CD4-positive, alpha-beta T cell treated with Interleukin-21 for 1 hour (primary cell): ENCODE measurements around the gene RRP1B.
A peak's percentile ranks its signal among the peaks of the same experiment; 100 is the strongest.
"Not testable (repeated sequence)": the region's sequence is repeated elsewhere in the genome, so short reads cannot be mapped to it uniquely, and the experiment has no call there.

ENCODE experiments used
- DNase-seq: peaks from one replicate; pipeline ENCODE4 v3.0.0-alpha.2; 2020

The RRP1B gene, protein sequence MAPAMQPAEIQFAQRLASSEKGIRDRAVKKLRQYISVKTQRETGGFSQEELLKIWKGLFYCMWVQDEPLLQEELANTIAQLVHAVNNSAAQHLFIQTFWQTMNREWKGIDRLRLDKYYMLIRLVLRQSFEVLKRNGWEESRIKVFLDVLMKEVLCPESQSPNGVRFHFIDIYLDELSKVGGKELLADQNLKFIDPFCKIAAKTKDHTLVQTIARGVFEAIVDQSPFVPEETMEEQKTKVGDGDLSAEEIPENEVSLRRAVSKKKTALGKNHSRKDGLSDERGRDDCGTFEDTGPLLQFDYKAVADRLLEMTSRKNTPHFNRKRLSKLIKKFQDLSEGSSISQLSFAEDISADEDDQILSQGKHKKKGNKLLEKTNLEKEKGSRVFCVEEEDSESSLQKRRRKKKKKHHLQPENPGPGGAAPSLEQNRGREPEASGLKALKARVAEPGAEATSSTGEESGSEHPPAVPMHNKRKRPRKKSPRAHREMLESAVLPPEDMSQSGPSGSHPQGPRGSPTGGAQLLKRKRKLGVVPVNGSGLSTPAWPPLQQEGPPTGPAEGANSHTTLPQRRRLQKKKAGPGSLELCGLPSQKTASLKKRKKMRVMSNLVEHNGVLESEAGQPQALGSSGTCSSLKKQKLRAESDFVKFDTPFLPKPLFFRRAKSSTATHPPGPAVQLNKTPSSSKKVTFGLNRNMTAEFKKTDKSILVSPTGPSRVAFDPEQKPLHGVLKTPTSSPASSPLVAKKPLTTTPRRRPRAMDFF

DNA sequence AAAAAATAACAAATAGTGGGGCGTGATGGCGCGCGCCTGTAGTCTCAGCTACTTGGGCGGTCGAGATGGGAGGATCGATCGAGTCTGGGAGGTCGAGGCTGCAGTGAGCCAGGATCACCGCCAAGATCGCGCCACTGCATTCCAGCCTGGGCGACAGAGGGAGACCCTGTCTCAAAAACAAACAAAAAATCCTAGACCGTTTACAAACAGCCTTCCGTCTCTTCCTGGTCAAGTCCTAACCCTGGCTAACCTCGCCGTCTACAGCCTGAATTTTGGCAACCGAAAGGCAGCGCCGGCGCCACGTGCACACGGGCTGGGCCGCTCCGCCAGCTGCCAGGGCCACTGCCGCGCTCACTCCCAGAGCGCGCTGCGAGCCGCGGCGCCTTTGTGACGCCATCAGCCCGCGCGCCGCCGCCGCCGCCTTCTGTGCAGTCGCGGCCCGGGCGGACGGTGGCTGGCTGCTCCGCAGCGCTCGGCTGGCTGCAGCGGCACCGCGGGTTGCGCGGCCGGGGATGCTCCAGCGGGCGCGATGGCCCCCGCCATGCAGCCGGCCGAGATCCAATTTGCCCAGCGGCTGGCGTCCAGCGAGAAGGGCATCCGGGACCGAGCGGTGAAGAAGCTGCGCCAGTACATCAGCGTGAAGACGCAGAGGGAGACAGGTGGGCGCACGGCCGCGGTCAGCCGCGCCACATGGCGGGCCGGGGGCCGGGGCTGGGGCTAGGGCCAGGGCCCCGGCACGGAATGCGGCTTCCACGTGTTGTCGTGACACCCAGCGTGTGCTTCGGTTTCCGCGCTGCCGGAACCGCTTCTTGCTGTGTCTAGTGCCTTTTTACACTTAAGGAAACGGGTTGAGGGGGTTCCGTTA lies at the start of gene RRP1B, which contains the start of gene HSF2BP:
Gene RRP1B, plus strand, starts transcription at position 425 of the 865 bp plus-strand sequence. Its CDS starts 105 bp downstream, at position 530.
Gene HSF2BP, minus strand, starts transcription at position 353 of the 865 bp plus-strand sequence. CDS start 1,392 bp downstream, outside the sequence.
- DNase-seq: peak; percentile 81

DNA sequence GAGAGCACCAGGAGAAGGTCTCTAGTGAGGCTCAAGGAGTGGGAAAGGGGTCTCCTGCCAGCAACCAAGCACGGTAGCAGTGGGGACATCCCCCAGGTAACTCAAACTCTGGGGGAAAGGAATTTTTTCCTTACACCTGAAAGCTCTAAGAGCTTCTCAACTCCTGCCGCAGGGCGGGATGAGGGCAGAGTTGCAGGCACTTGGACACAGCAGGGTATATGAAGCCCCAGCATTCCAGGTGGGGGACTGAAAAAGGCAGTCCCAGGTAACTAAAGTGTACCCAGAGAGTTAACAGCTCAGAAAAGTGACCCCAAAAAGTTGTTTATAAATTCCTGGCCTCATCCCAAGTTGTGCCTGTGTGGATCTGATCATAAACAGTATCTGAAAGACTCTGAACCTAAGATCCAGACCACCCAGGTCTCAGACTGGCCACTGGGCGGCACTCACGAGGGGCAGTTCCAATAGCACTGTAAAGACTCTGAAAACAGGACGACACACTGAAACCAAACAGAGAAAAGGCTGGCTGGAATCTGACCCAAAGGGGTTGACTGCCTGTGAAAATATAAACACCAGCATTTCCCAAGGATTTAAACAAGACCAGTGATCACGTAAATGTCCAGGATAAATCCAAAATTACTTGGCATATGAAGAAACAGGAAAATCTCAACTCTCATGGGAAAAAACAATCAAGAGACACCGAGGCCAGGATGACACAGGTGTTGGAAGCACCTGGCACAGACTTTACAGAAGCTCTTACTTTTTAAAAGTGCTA lies 47.6 kb upstream of the RRP1B start:
- no peak for DNase-seq

DNA sequence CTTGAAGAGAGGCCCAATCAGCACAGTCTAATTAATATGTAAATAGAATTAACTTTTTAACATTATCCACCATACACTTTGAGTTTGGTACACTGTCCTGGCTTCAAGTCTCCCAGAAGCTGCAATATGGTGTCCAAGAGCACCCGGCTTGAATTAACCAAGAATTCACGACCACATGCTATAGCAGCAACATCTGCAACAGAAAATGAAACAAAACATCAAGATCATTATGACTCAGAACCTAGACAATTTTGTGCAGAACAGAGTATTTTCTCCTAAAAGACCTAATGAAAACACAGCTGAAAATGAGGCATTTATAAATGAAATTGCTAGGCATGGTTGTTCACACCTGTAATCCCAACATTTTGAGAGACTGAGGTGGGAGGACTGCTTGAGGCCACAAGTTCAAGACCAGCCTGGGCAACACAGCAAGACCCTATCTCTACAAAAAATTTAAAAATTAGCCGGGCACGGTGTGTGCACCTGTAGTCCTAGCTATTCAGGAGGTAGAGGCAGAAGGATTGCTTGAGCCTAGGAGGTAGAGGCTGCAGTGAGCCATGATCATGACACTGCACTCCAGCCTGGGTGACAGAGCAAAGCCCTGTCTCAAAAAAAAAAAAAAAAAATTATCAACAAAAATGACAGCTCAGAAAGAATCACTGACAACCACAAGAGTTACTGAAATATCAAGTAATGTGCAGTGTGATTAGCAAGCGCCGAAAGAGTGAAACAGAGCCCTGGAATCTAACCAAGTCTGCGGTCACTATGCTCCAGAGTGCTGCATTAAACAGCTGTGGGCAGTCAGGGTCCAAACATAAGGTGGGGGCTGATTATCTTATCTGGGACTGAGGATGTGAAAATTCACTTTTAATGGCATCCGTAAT lies 45.4 kb upstream of the RRP1B start:
- no peak for DNase-seq

DNA sequence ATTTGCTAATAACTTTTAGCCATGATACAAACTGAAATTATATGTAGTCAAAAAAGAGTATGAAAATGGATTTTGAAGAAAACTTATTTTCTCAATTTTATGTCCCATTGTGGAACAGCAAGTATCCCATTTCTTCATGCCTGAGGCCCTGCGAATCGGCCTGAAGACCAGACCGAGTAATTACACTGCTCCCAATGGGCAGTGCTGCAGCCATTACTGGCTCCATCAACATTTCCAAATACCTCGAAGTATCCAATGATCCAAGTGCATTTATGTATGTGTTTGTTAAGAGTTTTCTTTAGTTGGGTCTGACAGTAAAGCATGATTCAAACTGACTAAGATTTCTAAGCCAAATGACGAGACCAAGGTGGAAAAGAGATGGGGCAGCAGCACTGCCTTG lies 44.5 kb upstream of the RRP1B start:
- DNase-seq: no peak

DNA sequence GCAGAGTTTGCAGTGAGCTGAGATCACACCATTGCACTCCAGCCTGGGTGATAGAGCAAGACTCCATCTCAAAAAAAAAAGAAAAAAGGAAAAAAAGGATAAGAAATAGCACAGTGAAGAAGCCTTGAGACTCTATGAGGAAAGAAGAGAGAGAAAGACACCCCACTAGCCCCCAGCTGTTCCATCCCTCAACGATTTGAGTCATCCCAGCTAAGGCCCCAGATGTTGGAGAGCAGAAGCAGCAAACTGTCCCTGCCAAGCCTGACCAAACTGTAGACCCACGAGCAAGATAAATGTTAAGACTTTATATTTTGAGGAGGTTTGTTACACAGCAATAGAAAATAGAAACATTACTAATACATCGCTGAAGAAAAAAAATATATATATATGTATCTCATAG lies 42.5 kb upstream of the RRP1B start:
- not testable (repeated sequence) for DNase-seq

DNA sequence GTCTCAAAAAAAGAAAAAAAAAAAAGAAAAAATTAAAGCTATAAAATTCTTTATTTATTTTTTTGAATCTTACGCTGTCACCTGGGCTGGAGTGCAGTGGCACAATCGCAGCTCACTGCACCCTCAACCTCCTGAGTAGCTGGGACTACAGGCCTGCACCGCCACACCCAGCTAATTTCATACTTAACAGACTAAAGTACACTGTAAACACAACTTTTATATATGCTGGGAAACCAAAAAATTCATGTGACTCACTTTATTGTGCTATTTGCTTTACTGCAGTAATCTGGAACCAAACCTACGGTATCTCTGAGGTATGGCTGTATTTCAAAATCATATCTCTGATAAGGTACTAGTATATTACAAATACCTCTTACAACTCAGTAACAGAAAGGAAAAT lies 40.4 kb upstream of the RRP1B start:
- no peak for DNase-seq

DNA sequence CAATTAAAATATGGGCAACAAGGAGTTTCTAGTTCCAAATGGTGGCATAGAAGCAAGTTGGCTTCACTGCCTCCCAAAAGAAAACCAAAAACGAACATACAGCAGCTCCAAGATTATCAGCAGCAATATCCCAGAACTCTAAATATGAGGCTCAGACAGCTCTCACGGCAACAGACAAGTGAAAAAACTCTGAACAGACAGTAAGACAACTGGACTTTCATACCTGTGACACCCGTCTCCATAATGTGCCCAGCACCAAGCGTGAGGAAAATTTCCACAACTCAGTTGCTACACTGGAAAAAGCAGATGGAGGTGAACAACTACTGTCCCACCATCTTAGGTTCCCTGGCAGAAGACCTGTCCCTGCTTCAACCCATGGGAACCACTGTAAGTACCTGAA lies 40.0 kb upstream of the RRP1B start:
- DNase-seq: no peak

DNA sequence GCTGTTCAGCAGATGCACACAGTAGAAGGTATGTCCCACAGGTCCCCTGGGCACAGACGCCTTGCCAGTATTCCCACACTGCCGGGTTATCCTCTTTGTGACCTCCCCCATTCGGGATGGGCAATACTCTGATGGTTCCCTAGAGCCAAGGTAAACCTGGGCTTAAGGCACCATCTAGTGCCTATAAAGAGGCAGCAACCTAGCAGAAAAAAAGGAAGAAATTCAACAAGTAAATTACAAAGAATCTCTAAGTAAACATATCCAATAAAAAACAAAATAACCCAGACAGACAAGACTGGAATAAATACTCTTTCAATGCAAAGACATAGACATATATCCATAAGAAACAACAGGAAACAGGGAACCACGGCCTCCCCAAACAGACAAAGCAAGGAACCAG lies 39.5 kb upstream of the RRP1B start:
- no peak for DNase-seq

DNA sequence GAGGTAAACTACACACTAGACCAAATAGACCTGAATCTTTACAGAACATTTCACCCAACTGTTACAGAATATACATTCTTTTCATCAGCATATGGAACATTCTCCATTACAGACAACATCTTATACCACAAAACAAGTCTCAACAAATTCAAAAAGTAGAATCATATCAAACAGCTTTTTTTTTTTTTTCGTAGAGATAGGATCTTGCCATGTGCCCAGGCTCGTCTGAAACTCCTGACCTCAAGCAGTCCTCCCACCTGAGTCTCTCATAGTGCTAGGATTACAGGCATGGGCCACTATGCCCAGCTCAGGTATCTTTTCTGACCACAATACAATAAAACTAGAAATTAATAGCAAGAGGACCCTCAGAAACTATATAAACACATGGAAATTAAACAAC lies 36.6 kb upstream of the RRP1B start:
- DNase-seq: no peak

DNA sequence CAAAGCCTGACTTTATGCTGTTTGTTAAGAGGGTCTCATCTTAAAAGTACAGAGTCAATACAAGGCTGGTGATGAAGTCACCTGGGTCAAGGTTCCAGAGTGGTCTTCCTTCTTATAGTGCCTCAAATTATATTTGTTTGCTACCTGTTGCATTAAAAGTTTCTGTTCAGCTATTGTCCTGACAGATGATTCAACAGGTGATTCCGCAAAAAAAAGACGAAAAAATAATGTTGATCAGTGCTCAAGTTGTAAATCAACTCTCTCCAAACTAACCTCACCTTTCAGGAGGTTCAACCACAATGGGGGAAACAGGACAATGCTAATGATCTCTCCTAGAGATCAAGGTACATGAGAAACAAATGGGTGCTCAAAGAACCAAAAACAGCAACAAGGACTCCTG lies 35.8 kb upstream of the RRP1B start:
- DNase-seq: no peak

DNA sequence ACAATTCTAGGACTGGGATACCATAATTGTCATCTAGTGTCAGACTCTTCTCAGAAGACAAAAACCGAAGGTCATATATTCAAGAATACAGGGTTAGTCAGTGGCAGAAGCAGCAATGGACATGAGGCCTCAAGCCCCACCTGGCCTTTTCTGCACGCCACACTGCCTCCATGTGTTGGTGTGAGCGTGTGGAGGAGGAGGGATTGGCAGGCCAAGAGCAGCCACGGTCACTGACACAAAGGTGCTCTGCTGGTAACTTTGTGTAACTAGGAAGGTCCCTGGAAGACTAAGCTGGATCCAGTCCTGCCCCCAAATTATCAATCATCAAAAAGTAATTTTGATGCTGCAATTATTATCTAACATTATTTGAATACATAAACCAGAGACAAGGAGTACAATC lies 35.0 kb upstream of the RRP1B start:
- no peak for DNase-seq

DNA sequence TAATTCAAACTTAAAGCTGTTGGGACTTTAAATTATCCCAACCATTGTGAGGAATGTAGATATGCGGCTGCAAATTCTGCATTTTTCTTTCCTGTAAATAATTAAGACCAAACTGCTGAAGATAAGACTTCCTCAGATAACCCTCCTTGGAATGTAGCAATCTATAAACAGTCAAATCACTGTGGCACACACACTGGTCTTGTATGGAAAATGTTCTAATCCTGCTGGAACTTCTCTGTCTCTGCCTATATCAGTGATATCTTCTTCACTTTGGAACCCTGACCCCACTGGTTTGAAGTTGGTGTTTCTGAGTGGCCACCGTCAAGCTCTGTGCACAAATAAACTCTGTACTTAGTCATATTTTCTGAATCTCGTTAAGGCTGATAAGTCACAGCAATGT lies 33.0 kb upstream of the RRP1B start:
- DNase-seq: no peak

DNA sequence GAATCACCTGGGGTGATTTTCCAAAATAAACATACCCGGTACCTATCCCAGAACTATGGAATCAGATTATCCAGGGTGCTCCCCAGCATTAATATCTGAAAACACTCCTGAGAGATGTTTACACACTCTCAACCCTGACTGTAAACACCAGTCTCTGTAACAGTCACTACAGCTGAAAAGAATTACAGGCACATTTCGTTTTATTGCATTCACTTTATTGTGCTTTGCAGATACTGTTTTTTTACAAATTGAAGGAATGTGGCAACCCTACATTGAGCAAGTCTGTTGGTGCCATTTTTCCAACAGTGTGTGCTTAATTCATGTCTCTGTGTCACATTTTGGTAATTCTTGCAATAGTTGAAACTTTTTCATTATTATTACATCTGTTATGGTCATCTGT lies 31.8 kb upstream of the RRP1B start:
- no peak for DNase-seq

DNA sequence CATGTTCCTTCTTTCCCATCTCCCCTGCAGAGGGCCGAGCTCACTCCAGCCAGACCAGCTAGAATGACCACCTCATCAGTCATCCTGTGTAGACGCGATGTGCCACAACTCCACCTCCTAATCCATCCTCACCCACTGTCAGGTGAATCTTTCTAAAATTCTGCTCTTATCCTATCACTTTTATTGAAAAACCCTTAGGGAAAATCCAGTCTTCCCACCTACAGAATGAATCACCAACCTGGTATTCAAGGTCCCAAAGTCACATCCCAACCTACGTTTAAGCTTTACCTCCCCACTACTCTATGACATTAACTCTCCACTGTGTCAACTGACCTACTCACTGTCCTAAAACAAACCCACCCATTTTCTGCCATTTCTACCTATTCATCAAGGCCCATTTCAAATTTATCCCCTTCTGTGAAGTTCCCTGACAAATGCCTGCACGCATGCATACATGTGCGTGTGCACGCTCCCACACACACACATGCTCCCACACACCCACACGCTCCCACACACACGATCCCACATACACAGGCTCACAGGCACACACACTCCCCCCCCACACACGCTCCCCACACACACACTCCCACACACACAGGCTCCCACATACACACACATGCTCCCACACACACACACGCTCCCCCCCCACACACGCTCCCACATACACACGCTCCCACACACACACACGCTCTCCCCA lies 27.8 kb upstream of the RRP1B start:
- DNase-seq: no peak

DNA sequence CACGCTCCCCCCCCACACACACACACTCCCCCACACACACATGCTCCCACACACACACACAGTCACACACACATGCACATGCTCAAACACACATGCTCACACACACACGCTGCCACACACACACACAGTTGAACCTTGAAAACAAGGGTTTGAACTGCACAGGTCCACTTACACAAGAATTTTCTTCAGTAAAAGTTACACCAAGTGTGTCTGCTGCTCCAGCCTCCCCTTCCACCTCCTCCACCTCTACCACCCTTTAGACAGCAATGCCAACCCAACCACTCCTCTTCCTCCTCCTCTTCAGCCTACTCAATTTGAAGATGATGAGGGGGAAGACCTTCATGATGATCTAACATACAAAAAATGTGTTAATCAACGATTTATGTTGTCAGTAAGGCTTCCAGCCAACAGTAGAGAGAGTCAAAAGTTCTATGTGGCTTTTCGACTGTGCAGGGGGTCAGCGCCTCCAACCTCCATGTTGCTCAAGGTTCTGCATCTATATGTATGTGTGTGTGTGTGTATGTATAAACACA lies 26.9 kb upstream of the RRP1B start:
- DNase-seq: no peak

DNA sequence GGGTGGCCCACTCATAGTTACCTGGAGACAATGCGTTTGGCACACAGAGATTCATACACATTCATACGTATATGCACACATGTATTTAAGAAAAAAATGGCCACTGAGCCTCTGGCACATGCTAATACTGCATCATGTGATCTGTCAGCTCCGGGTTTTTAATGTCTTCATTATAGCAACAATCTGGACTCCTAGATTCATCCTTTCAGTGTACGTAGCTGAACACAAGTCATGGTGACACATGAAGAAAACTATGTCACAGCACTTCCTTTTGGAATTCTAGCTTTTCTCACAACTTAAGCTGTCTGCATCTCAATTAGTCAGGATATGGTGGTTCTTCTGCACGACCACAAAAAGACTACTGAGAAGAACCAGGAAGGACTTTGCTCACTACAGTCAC lies 24.7 kb upstream of the RRP1B start:
- DNase-seq: no peak

DNA sequence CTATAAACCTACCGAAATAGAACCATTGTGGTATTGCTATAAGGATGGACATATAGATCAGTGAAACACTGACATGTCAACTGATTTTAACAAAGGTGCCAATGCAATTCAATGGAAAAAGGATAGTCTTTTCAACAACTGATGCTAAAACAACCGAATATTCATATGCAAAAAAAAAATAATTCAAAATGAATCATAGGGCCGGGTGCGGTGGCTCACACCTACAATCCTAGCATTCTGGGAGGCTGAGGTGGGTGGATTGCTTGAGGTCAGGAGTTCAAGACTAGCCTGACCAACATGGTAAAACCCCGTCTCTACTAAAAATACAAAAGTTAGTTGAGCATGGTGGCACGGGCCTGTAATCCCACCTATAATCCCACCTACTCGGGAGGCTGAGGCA lies 23.9 kb upstream of the RRP1B start:
- DNase-seq: no peak

DNA sequence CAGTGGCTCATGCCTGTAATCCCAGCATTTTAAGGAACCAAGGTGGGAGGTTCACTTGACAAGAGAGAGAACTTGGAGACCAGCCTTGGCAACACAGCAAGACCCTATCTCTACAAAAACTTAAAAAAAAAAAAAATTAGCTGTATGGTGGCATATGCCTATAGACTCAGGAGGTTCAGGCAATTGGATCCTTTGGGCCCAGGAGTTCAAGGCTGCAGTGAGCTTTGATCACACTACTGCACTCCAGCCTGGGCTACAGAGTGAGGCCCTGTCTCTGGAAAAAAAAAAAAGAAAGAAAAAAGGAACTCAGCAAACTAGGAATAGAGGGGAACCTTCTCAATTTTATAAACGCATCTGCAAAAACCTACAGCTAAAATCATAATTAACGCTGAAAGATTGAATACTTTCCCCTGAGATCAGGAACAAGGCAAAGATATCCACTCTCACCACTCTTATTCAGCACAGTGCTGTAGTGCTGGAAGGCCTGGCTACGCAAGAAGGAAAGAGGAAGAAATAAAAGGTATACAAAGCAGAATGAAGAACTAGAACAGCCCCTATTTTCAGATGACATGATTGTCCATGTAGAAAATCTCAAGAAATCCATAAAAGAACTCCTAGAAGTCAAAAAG lies 21.7 kb upstream of the RRP1B start:
- no peak for DNase-seq

DNA sequence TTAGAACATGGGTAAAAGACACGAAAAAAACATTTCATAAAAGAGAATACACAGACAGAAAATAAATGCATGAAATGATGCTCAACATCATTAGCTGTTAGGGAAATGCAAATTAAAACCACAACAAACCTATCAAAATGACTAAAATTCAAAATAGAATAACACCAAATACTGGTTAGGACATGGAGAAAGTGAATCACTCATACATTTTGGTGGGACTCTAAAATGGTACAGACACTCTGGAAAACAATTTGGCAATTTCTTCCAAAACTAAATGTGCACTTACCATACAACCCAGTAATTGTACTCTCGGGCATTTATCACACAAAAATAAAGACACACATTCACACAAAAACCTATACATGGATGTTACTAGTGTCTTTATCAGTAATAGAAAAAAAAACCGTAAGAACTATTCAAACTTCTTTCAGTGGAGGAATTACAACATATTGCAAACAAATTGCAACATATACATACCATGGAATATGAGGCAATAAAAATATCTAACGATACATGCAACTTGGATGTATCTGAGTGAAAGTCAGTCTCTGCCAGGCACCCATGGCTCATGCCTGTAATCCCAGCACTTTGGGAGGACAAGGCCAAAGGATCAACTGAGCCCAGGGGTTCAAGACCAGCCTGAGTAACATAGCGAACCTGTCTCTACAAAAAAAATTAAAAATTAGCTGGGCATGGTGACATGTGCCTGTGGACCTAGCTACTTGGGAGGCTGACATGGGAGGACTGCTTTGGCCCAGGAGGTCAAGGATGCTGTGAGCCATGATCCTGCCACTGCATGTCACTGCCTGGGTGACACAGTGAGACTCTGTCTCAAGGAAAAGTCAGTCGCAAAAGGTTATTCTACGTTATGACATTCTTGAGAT lies 19.6 kb upstream of the RRP1B start:
- DNase-seq: no peak
